ENCODE results near the gene DDX47.
"Not testable (repeated sequence)": the region's sequence is repeated elsewhere in the genome, so short reads cannot be mapped to it uniquely, and the experiment has no call there.

The DDX47 gene

GRCh38 chr12:12804011-12804410 is 9.1 kb upstream of the DDX47 start:
- Histone ChIP-seq H3K4me3 (ENCODE audit: low read depth, low read length) (no peak overlapping the region), H3K27me3 (ENCODE audit: insufficient read depth, low read depth, severe bottlenecking) (no peaks in the 10 kb centered on the region), H3K9me3 (ENCODE audit: severe bottlenecking) (no peaks in the 10 kb centered on the region), H3K36me3 (no peaks in the 10 kb centered on the region), H3K27ac (no peak overlapping the region)
- no peak for DNase-seq
- TF ChIP-seq, protein P1, sequence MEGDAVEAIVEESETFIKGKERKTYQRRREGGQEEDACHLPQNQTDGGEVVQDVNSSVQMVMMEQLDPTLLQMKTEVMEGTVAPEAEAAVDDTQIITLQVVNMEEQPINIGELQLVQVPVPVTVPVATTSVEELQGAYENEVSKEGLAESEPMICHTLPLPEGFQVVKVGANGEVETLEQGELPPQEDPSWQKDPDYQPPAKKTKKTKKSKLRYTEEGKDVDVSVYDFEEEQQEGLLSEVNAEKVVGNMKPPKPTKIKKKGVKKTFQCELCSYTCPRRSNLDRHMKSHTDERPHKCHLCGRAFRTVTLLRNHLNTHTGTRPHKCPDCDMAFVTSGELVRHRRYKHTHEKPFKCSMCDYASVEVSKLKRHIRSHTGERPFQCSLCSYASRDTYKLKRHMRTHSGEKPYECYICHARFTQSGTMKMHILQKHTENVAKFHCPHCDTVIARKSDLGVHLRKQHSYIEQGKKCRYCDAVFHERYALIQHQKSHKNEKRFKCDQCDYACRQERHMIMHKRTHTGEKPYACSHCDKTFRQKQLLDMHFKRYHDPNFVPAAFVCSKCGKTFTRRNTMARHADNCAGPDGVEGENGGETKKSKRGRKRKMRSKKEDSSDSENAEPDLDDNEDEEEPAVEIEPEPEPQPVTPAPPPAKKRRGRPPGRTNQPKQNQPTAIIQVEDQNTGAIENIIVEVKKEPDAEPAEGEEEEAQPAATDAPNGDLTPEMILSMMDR (IDR thresholded peaks at IDR 0.05; ENCODE audit: low read depth, low read length) = no peak

GRCh38 chr12:12804432-12804886 is 8.7 kb upstream of the DDX47 start:
- Histone ChIP-seq H3K36me3 (no peaks in the 10 kb centered on the region), H3K4me3 (ENCODE audit: low read depth, low read length) (no peak overlapping the region), H3K9me3 (ENCODE audit: severe bottlenecking) (no peaks in the 10 kb centered on the region), H3K27me3 (ENCODE audit: insufficient read depth, low read depth, severe bottlenecking) (no peaks in the 10 kb centered on the region), H3K27ac (no peak overlapping the region)
- DNase-seq = no peak
- TF ChIP-seq, protein P1 (IDR thresholded peaks at IDR 0.05; ENCODE audit: low read depth, low read length) = no peak

GRCh38 chr12:12806784-12807516 is 6.2 kb upstream of the DDX47 start:
- no peak overlapping the region for H3K27ac ChIP-seq
- DNase-seq = no peak
- TF ChIP-seq, protein P1 (IDR thresholded peaks at IDR 0.05; ENCODE audit: low read depth, low read length) = no peak

DNA sequence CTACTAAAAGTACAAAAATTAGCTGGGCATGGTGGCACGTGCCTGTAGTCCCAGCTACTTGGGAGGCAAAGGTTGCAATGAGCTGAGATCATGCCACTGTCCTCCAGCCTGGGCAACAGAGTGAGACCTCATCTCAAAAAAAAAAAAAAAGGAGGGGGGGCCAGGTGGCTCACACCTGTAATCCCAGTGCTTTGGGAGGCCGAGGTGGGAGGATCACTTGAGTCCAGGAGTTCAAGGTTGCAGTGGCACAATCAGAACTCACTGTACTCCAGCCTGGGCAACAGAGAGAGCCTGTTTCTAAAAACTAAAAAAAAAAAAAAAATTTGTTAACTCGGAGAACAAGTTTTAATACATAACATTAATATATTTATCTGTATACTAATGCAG is 5.6 kb upstream of the DDX47 start:
- H3K9me3 ChIP-seq (ENCODE audit: severe bottlenecking); H3K27ac ChIP-seq; H3K36me3 ChIP-seq; DNase-seq; H3K4me3 ChIP-seq (ENCODE audit: low read depth, low read length); H3K27me3 ChIP-seq (ENCODE audit: insufficient read depth, low read depth, severe bottlenecking): not testable (repeated sequence)

More at GRCh38 chr12:12806784-12807516, 6.2 kb upstream of the DDX47 start:
- no peak overlapping the region for H3K4me3 ChIP-seq (ENCODE audit: low read depth, low read length)
- H3K36me3 ChIP-seq = no peaks in the 10 kb centered on the region
- no peaks in the 10 kb centered on the region for H3K27me3 ChIP-seq (ENCODE audit: insufficient read depth, low read depth, severe bottlenecking)
- H3K9me3 ChIP-seq (ENCODE audit: severe bottlenecking) = no peaks in the 10 kb centered on the region

DNA sequence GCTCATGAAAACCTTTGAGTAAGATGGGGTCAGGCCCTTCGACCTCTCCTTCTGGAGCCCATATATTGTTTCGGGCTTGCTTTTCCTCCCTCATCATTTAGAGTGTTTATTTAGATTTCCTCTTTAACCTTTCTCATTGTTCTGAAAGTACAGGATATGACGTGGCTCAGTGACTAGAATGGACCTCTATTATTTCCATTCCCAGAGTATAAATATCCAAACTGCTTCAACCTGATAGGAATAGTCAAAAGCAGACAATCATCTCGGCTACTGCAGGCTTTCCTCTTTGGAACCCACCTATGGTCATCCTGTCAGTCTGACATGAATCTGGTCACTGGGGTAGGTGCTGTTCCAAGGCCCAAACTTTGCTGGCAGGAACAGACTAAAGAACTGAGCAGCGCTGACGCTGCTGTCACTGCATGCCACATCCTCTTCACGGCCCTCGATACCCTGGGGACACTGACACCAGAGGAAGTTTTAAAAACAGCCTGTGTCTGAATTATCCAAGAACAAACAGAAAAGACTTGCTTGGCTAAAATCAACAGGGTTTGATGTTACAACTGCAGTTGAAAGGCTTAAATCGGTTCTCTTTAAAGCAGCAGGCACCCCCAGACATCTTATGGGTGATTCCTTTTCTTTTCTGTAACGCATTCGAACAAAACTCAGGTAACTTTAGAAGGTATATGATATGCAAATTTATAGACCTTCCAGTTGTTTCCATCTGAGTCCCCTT is 5.0 kb upstream of the DDX47 start:
- Histone ChIP-seq H3K9me3 (ENCODE audit: severe bottlenecking) (no peaks in the 10 kb centered on the region), H3K27ac (no peak overlapping the region), H3K36me3 (no peaks in the 10 kb centered on the region), H3K27me3 (ENCODE audit: insufficient read depth, low read depth, severe bottlenecking) (no peaks in the 10 kb centered on the region), H3K4me3 (ENCODE audit: low read depth, low read length) (no peak overlapping the region)
- DNase-seq = no peak
- TF ChIP-seq, protein P1 (IDR thresholded peaks at IDR 0.05; ENCODE audit: low read depth, low read length) = no peak

DNA sequence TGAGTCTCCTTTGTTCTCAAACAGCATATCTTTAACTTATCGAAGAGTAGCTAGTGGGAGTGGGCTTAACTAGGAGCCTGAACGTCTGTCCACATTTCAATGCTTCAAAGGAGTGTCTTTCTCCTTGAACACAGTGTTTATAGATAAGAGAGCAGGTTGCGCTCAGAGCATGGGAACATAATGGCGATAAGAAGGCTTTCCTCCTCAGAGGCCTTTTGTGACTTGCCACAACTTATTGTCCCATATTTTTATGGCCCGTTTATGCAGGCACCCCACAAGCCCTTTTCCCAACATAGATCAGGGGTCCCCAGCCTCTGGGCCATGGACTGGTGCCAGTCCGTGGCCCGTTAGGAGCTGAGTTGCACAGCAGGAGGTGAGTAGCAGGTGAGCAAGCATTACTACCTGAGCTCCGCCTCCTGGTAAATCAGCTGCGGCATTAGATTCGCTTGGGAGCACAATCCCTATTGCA is 2.6 kb upstream of the DDX47 start:
- Histone ChIP-seq H3K27ac (no peak overlapping the region), H3K4me3 (ENCODE audit: low read depth, low read length) (no peak overlapping the region), H3K36me3 (peaks cover 1% of the 10 kb centered on the region; the same call in 1 of the 2 replicates), H3K27me3 (ENCODE audit: insufficient read depth, low read depth, severe bottlenecking) (no peaks in the 10 kb centered on the region), H3K9me3 (ENCODE audit: severe bottlenecking) (no peaks in the 10 kb centered on the region)
- TF ChIP-seq, protein P1 (IDR thresholded peaks at IDR 0.05; ENCODE audit: low read depth, low read length) = no peak
- DNase-seq = peak; percentile 34
